OCI-M2 (cell line): ENCODE results near the gene SPOP.
"Not testable (repeated sequence)": the region's sequence is repeated elsewhere in the genome, so short reads cannot be mapped to it uniquely, and the experiment has no call there.

Source experiments
- DNase-seq: peaks from one replicate; lab custom pipeline; 2025; ENCODE audit not compliant: unreplicated experiment; lab: John Stamatoyannopoulos, UW

SPOP gene

DNA sequence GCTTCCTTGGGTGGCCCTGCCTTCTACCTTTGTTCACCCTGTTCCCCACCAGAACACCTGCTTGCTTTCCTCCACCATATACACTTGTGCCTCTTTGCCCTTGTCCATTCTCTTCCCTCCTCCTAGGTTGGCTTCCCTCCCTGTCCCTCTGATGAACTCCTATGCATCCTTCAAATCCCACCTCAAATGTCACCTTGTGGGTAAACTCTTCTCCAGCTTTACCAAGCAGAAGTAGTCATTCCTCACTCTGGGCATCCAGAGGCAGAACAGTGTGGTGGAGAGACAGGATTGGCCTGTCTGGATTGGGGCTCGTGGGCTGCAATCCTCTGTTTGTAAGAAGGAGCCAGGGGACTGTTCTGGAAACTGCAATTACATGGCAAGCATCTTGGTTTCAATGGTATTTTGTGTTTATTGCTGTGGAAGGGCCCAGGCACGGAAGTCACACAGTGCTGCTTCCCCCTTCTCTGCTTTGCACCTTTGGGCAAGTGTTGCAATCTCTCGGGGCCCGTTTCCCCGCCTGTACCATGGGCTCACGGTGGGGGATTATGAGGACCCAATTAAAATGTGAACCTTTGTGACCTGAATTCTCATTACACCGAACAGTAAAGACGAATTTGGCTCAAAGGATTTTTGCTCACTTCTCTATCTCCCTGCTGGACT, 124.1 kb downstream of the SPOP start:
- no peak for DNase-seq

DNA sequence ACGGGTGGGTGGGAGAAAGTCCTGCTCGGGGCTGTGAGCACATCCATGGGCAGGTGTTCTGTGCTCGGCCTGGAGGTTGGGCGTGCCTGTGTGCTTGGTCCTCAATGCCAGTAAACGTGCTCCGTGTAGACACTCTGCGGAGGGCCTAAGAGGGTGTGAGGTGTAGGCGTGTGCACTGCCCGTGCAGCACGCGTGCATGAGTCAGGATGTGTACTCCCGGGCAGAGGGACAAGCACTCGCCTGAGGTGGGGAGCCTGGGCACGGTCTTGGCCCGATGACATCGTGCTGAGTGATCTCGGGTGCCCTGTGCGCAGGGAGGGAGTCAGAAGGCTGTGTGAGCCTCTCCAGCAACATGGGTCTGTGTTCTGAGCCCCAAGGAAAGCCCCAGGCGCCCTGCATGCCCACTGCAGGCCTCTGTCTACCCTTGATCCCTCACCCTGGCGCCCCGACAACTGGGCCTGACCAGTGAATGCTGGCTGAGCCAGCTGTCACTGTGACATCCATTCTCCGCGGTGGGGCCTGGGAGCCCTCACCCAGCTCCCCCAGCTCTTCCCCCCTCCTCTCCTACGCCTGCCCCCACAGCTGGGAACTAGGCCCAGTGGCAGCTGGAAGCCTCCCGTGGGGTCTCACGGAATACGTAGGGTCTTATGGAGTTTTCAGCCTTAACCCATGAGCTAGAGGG, 125.7 kb downstream of the SPOP start:
- DNase-seq: no peak

DNA sequence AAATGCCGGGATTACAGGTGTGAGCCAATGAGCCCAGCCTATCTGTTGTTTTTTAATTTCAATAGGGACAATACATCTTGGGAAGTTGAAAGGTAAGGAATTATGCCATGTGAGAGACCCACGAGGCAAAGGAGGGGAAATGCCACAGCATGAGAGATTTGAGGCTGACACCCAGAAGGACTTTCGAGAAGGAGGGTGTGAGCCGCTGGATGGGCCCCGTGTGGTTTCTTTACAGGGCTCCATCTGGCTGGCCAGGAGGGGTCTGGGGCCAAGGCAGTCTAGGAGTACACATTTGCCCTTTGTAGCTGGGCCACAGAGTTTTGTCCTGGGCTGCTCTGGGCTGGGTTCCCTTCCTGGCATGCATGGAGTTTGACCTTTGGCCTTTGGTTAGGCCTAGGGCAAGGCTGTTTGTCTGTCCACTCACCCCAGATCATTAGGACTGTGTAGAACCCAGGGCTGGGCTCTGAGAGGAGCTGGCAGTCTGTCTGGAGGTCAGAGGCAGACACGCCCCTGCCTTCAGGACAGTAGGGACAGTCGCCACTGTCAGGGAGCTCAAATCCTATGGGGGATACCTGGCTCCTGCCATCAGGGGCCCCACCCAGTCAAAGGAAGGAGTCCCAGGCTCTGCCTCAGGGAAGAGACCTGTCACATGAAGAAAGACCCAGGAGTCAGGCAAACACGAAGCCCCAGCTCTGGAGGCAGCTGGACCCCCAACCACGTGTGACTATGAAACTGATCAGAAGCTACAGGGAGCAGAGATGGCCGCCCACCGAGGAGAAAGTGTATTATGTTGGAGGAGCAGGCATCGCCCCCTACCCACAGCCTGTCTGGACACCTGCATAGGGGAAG, 126.5 kb downstream of the SPOP start:
- no peak for DNase-seq

DNA sequence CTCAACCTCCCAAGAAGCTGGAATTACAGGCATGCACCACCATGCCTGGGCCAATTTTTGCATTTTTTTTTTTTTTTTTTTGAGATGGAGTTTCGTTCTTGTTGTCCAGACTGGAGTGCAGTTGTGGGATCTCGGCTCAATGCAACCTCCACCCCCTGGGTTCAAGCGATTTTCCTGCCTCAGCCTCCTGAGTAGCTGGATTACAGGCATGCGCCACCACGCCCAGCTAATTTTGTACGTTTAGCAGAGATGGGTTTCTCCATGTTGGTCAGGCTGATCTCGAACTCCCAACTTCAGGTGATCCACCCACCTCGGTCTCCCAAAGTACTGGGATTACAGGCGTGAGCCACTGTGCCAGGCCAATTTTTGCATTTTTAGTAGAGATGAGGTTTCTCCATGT, 127.1 kb downstream of the SPOP start:
- DNase-seq: not testable (repeated sequence)

DNA sequence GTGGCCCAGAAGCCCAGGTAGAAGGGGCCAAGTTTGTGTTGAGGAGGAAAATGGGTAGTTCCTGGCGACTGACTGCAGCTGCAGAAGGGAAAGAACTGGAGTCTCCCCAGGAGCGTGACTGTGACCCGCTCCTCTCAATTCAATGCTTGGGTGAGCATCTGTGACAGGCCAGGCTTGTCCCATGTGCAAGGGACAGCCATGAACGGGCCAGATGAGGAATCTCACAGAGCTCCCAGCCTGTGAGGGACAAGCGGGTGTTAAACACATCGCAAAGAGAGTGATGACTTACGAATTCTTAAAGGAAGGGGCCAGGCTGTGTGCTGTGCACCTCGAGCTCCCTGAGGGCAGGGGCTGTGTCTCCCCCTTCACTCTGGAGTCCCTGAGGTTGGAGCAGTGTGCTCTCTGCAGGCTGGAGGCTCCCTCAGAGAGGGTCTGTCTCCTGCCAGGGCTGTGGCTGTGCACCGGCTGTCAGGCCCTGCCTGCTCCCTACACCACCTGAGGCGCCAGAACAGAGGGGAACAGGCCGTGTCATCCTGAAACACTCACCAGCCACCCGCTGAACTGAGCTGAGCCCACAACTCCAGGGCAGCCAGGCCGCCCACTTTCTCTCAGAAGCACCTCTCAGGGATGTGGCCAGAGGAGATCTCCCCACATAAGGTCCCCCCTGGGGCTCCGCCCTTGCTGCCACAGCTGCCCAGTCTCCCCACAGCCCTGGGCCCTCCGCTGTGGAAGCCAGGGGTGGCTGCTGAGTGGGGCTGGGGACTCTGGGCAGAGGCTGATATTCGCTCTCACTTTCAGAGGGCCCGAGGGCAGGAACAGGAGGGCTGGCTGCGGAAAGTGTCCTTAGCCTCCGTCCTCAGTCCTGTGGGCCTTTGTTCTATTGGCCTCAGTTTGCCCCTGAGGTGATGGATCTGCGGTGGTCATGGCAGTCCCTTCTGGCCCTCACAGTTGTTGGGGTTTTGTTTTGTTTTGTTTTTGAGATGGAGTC, 127.9 kb downstream of the SPOP start:
- DNase-seq: no peak

DNA sequence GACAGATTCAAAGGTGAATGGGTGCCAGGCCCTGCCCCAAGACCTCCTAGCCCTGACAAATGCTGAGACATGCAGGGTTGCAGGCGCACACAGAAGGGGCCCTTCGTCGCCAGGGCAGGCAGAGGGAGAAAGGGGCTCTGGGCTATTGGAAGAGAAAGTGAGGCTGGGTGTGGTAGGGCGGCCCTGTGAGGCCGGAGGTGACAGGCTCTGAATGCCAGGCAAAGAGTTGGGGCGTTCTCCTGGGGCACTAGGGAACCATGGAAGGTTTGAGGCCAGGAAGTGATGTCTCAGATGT, 128.6 kb downstream of the SPOP start:
- DNase-seq: no peak
